WERI-Rb-1 (cell line): Measurements from ENCODE around the gene CETP.

ENCODE experiments used
- DNase-seq: peaks from one replicate; pipeline ENCODE4 v3.0.0-alpha.2; 2020
- H3K27ac ChIP-seq: fragments of 250-450 bp; sonication (Bioruptor Pico); 2 replicates; pipeline ENCODE4 v1.5.1; 2020; ENCODE audit warnings: mild to moderate bottlenecking, moderate library complexity
- H3K27me3 ChIP-seq: fragments of 250-450 bp; sonication (Bioruptor Pico); 2 replicates; pipeline ENCODE4 v1.5.1; 2021; ENCODE audit warnings: mild to moderate bottlenecking, low read depth, moderate library complexity; ENCODE audit not compliant: insufficient read depth, severe bottlenecking
- H3K36me3 ChIP-seq: fragments of 250-450 bp; sonication (Bioruptor Pico); 2 replicates; pipeline ENCODE4 v1.5.1; 2020; ENCODE audit warnings: mild to moderate bottlenecking, moderate library complexity
- H3K4me3 ChIP-seq: 2 replicates; pipeline ENCODE4 v1.5.1; 2011; ENCODE audit warnings: low read depth, mild to moderate bottlenecking, control low read depth, low read length
- H3K9me3 ChIP-seq: fragments of 250-450 bp; sonication (Bioruptor Pico); 2 replicates; pipeline ENCODE4 v1.5.1; 2021; ENCODE audit warnings: mild to moderate bottlenecking, moderate library complexity; ENCODE audit not compliant: severe bottlenecking
- TF ChIP-seq, protein P1 (sequence below): IDR thresholded peaks from 2 replicates; pipeline ENCODE4 v1.5.1; 2011; ENCODE audit warnings: low read depth, mild to moderate bottlenecking, control low read depth, inconsistent platforms, low read length

CETP gene

DNA sequence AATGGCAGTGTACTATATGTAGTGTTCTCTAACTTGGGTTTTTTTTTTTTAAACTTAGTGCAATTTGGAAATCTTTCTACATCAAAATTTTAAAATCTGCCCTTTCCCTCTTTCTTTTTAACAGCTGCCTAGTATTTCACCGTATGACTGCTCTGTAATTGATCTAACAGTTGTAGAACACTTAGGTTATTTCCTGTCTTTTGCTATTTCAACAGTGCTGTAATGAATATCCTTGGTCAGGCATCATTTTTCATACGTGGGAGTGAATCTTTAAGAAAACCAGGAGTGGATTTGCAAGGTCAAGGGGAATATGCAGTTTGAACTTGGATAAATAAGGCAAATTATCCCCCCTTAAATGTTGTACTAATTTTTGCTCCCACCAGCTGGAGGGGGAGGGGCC is 31.5 kb downstream of the CETP start:
- H3K27ac ChIP-seq = no peak overlapping the region
- no peaks in the 10 kb centered on the region for H3K9me3 ChIP-seq
- no peaks in the 10 kb centered on the region for H3K36me3 ChIP-seq
- no peak for DNase-seq
- TF ChIP-seq, protein P1, sequence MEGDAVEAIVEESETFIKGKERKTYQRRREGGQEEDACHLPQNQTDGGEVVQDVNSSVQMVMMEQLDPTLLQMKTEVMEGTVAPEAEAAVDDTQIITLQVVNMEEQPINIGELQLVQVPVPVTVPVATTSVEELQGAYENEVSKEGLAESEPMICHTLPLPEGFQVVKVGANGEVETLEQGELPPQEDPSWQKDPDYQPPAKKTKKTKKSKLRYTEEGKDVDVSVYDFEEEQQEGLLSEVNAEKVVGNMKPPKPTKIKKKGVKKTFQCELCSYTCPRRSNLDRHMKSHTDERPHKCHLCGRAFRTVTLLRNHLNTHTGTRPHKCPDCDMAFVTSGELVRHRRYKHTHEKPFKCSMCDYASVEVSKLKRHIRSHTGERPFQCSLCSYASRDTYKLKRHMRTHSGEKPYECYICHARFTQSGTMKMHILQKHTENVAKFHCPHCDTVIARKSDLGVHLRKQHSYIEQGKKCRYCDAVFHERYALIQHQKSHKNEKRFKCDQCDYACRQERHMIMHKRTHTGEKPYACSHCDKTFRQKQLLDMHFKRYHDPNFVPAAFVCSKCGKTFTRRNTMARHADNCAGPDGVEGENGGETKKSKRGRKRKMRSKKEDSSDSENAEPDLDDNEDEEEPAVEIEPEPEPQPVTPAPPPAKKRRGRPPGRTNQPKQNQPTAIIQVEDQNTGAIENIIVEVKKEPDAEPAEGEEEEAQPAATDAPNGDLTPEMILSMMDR = no peak
- no peaks in the 10 kb centered on the region for H3K27me3 ChIP-seq
- no peak overlapping the region for H3K4me3 ChIP-seq

DNA sequence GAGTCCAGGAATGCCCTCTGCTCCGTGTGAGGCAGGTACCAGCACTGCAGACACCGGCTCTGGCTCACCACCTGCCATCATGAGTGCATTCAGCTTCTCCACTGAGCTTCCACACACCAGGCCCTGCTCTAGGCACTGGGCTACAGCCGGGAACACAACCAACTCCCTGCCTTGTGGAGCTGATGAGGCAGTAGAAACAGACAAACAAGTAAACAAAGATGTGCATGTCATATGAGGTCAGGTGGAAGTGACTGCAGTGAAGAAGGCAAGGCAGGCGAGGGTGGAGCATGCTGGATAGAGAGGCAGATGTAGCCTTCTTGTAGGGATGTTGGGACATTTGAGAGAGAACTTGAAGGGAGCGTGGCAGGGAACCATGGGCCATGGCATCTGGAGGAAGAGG is 32.6 kb downstream of the CETP start:
- Histone ChIP-seq H3K27ac (no peak overlapping the region), H3K4me3 (no peak overlapping the region), H3K27me3 (no peaks in the 10 kb centered on the region), H3K36me3 (no peaks in the 10 kb centered on the region), H3K9me3 (no peaks in the 10 kb centered on the region)
- TF ChIP-seq, protein P1 = no peak
- no peak for DNase-seq

DNA sequence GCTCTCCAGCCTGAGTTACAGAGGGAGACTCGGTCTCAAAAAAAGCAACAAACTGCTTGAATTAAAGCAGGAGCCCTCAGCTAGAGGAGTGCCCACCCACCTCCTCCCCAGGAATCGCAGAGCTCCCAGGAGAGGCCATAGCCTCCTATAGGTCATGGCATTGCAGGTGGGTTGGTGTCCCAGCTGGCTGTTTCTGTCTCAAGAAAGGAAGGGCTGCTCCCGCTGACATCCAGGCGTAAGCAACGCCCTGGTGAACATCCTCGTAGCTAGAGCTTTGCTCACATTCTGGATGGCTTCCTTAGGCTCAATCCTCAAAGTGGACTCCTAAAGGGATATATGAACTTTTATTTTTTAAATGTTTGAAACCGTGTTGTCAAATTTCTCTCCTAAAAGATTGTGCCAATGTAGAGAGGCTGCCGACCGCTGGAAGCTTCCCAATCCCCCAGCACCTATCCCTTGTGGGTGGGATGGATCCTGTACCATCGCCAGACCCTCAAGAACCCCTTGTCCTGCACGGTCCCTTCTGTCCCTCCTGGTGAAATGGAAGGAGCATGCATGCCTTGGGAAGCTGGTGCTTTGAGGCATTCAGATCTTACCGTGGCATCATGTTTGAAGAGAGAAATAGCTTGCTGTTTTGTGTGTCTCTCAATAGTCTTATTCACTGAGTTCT is 33.5 kb downstream of the CETP start:
- TF ChIP-seq, protein P1 = no peak
- Histone ChIP-seq H3K9me3 (no peaks in the 10 kb centered on the region), H3K36me3 (no peaks in the 10 kb centered on the region), H3K27ac (no peak overlapping the region), H3K27me3 (no peaks in the 10 kb centered on the region), H3K4me3 (no peak overlapping the region)
- no peak for DNase-seq

DNA sequence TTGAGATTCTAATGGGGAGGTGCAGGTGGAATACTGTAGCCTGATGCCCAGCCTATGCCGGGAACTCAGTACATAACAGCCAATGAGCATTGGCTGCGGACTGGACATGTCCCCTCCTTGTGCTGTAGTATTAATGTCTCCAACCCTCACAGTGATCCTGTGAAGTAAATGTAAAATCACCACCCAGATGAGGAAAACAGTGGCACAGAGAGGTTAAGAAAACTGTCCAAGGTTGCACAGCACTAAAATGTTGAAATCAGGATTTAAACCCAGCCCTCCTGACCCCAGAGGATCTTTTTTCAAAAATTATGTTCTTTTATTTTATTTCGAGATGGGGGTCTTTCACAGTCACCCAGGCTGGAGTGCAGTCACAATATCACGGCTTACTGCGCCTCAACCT is 35.5 kb downstream of the CETP start:
- Histone ChIP-seq H3K36me3 (no peaks in the 10 kb centered on the region), H3K27ac (no peak overlapping the region), H3K27me3 (no peaks in the 10 kb centered on the region), H3K9me3 (no peaks in the 10 kb centered on the region), H3K4me3 (no peak overlapping the region)
- DNase-seq = no peak
- TF ChIP-seq, protein P1 = no peak

DNA sequence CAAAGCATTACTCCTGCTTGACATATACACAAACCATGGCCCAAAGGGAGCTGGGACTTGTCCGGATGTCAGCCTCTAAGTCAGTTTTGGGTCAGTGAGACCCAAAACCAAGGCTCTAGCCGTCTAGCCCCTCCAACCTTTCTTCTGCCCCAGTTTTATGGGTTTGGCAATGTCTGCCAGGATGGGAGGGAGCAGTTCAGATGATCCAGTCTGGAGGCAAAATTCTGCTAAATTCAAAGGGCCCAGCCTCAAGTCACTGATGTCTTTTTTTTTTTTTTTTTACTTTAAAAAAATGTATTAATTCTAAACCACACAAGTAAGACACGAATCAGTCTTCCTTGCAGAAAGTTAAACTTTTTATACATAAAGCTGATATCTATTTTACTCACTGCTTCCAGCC is 36.2 kb downstream of the CETP start:
- Histone ChIP-seq H3K27ac (no peak overlapping the region), H3K36me3 (no peaks in the 10 kb centered on the region), H3K9me3 (no peaks in the 10 kb centered on the region), H3K27me3 (no peaks in the 10 kb centered on the region), H3K4me3 (no peak overlapping the region)
- no peak for DNase-seq
- TF ChIP-seq, protein P1 = no peak

DNA sequence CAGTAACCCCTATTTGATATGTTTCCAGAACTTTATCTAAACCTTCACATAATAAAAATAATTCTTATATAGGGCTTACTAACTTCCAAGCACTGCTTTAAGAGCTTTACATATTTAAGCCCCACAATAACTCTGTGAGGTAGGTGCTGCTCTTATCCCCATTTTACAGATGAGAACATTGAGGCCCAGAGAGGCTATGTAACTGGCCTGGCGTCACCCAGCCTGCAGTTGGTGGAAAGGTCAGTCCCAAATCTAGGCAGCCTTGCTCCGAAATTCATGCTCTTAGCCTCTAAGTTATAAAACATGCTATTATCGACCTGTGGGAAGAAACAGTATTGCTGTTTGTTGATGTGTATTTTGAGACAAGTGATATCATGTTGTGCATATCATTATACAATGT is 36.6 kb downstream of the CETP start:
- no peak for DNase-seq
- no peaks in the 10 kb centered on the region for H3K27me3 ChIP-seq
- H3K27ac ChIP-seq = no peak overlapping the region
- TF ChIP-seq, protein P1 = no peak
- H3K4me3 ChIP-seq = no peak overlapping the region
- no peaks in the 10 kb centered on the region for H3K9me3 ChIP-seq
- H3K36me3 ChIP-seq = no peaks in the 10 kb centered on the region
